OCI-LY7 (cell line): ENCODE measurements around the gene LDLRAD4. TPM values are rescaled to one million over a fixed set of nuclear protein-coding genes. Genes with fewer than 3 reads are reported as not detected.

Experiments used
- BruUV-seq: library from RNA; stranded (reverse); fragments of 400-500 nt; replicated peaks from 2 replicates; lab custom pipeline; 2021; lab: Mats Ljungman, UMichigan
- CTCF ChIA-PET: fragments of 300-600 bp; sonication (Branson Sonifier 250); formaldehyde crosslinking; loops from one replicate; lab custom pipeline; 2022; ENCODE audit warnings: antibody characterized with exemption; ENCODE audit not compliant: unreplicated experiment; lab: Charles Lee
- POLR2A ChIA-PET: fragments of 300-600 bp; sonication (Branson Sonifier 250); formaldehyde crosslinking; loops from one replicate; lab custom pipeline; 2022; ENCODE audit warnings: antibody characterized with exemption; lab: Charles Lee
- DNase-seq: peaks from one replicate; pipeline ENCODE4 v3.0.0-alpha.2; 2015; ENCODE audit warnings: low spot score
- H2AFZ ChIP-seq: fragments of 200-600 bp; sonication (generic), shearing (Covaris generic); 2 replicates; pipeline ENCODE4 v1.6.1; 2014; ENCODE audit warnings: mild to moderate bottlenecking, antibody characterized with exemption, low read length, moderate library complexity
- H3K27ac ChIP-seq: fragments of 200-600 bp; sonication (generic); 2 replicates; pipeline ENCODE4 v1.5.1; 2014; ENCODE audit warnings: mixed run types, low read depth, mild to moderate bottlenecking, moderate library complexity, low read length, inconsistent platforms; ENCODE audit not compliant: poor library complexity, severe bottlenecking
- H3K36me3 ChIP-seq: fragments of 200-600 bp; sonication (generic); 2 replicates; pipeline ENCODE4 v1.6.1; 2014; ENCODE audit warnings: mild to moderate bottlenecking, antibody characterized with exemption, low read length, moderate library complexity, mixed read lengths; ENCODE audit not compliant: insufficient read depth
- H3K4me1 ChIP-seq: fragments of 200-600 bp; sonication (generic); 2 replicates; pipeline ENCODE4 v1.5.1; 2014; ENCODE audit warnings: mild to moderate bottlenecking, low read length; ENCODE audit not compliant: insufficient read depth, poor library complexity, severe bottlenecking
- H3K4me2 ChIP-seq: fragments of 200-600 bp; sonication (generic); 2 replicates; pipeline ENCODE4 v1.6.1; 2014; ENCODE audit warnings: mild to moderate bottlenecking, low read length
- H3K4me3 ChIP-seq: fragments of 200-600 bp; sonication (generic); 2 replicates; pipeline ENCODE4 v1.5.1; 2014; ENCODE audit warnings: mild to moderate bottlenecking, low read depth, low read length; ENCODE audit not compliant: poor library complexity, severe bottlenecking
- H3K79me2 ChIP-seq: fragments of 200-600 bp; sonication (generic); 2 replicates; pipeline ENCODE4 v1.6.1; 2016; ENCODE audit warnings: low read depth, mild to moderate bottlenecking, low read length, moderate library complexity, mixed read lengths; ENCODE audit not compliant: insufficient read depth
- H3K9me2 ChIP-seq: fragments of 200-600 bp; sonication (generic); 2 replicates; pipeline ENCODE4 v1.6.1; 2016; ENCODE audit warnings: mild to moderate bottlenecking, low read length, mixed read lengths; ENCODE audit not compliant: insufficient read depth
- H3K9me3 ChIP-seq: fragments of 200-600 bp; sonication (generic); 2 replicates; pipeline ENCODE4 v1.6.1; 2014; ENCODE audit warnings: mild to moderate bottlenecking, mixed run types, low read length, mixed read lengths
- H4K20me1 ChIP-seq: fragments of 200-600 bp; sonication (generic); 2 replicates; pipeline ENCODE4 v1.6.1; 2014; ENCODE audit warnings: mild to moderate bottlenecking, antibody characterized with exemption, low read length, moderate library complexity, mixed read lengths; ENCODE audit not compliant: insufficient read depth
- CTCF ChIP-seq: fragments of 200-600 bp; sonication (generic); conservative IDR thresholded peaks from 2 replicates; pipeline ENCODE4 v1.5.1; 2014; ENCODE audit warnings: mild to moderate bottlenecking, antibody characterized with exemption, low read length, moderate library complexity, mixed read lengths
- EZH2phosphoT487 ChIP-seq: fragments of 200-600 bp; sonication (generic); IDR thresholded peaks from 2 replicates; pipeline ENCODE4 v1.6.1; 2018; ENCODE audit warnings: low read depth, borderline replicate concordance, mild to moderate bottlenecking, mixed run types, antibody characterized with exemption, low read length, moderate library complexity, mixed read lengths
- intact Hi-C: fragments of 100-400 bp; cut with micrococcal nuclease; formaldehyde crosslinking; loops from one replicate; pipeline ENCODE4 v1.10.0; 2022; ENCODE audit not compliant: unreplicated experiment
- total RNA-seq, 2 experiments: library from RNA; depleted of rRNA in 1 of 2; stranded (reverse); fragments of >200 nt in 1 of 2; shearing (Covaris generic) in 1 of 2; gene quantifications; 2 replicates each; pipeline ENCODE4 v1.2.3, GENCODE V29; 2014 to 2022

LDLRAD4 gene
- total RNA-seq, 2 experiments from 2014 or later: 26.2 to 43.8 TPM

GRCh38 chr18:13483316-13484270 lies 265.0 kb downstream of the LDLRAD4 start:
- H3K36me3 ChIP-seq: no peaks in the 10 kb centered on the region; the same call in 1 of the 2 replicates
- H3K9me2 ChIP-seq: no peaks in the 10 kb centered on the region
- H2AFZ ChIP-seq: no peak overlapping the region
- H4K20me1 ChIP-seq: no peaks in the 10 kb centered on the region; the same call in 1 of the 2 replicates
- CTCF ChIA-PET: no interaction called here
- TF ChIP-seq CTCF: no peak
- TF ChIP-seq EZH2phosphoT487: no peak
- H3K4me2 ChIP-seq: no peak overlapping the region
- H3K4me3 ChIP-seq: no peak overlapping the region
- H3K27ac ChIP-seq: no peak overlapping the region
- no peaks in the 10 kb centered on the region for H3K4me1 ChIP-seq
- intact Hi-C loops: no loop called here
- no peak for DNase-seq
- H3K79me2 ChIP-seq: no peaks in the 10 kb centered on the region
- POLR2A ChIA-PET: interaction anchor here (1.0 to 1.2 kb wide), 2 partner anchors 16 to 35 kb away, joined by 4 to 5 read pairs; no protein-coding TSS in a partner anchor
- no TSS peak for BruUV-seq
- no peaks in the 10 kb centered on the region for H3K9me3 ChIP-seq

- BruUV-seq: no TSS peak
- Histone ChIP-seq H2AFZ (no peak overlapping the region), H3K4me1 (no peaks in the 10 kb centered on the region), H3K27ac (no peak overlapping the region), H3K4me3 (no peak overlapping the region), H4K20me1 (no peaks in the 10 kb centered on the region; the same call in 1 of the 2 replicates), H3K9me3 (no peaks in the 10 kb centered on the region), H3K4me2 (no peak overlapping the region), H3K36me3 (no peaks in the 10 kb centered on the region), H3K9me2 (no peaks in the 10 kb centered on the region), H3K79me2 (no peaks in the 10 kb centered on the region)
- intact Hi-C loops: no loop called here
- ChIA-PET POLR2A (interaction anchor here (1.2 kb wide), 1 partner anchor 33 kb away, joined by 5 read pairs; no protein-coding TSS in a partner anchor), CTCF (no interaction called here)
- no peak for DNase-seq
- TF ChIP-seq EZH2phosphoT487 (no peak), CTCF (no peak)
These were observed 266.6 kb downstream of the LDLRAD4 start for GRCh38 chr18:13485182-13485581.
